GM18870 (cell line): ENCODE measurements around the gene OLR1.
"Not testable (repeated sequence)": the region's sequence is repeated elsewhere in the genome, so short reads cannot be mapped to it uniquely, and the experiment has no call there.

ENCODE experiments used
- ATAC-seq: cut with Tn5 transposase; IDR thresholded peaks from one replicate; pipeline ENCODE4 v1.9.1; 2021; ENCODE audit warnings: moderate library complexity; ENCODE audit not compliant: unreplicated experiment

The OLR1 gene

DNA sequence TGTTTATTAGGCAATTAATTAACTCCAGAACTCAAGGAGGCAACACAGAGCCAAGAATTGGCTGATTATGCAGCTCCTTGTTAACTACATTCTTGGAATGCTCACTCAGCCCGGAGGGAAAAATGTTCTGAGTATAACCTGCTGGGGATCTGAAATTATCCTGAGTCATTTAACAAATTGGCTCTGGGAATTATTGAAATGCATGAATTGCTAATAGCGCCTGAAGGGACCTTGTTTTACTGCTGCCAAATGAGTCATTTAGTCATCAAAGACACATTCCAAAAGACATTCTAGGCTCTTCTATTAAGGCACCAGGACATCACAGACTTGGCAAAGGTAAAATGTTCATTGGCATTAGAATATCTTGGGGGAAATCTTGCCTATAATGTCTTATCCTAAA is 19.9 kb upstream of the OLR1 start:
- ATAC-seq = no peak

DNA sequence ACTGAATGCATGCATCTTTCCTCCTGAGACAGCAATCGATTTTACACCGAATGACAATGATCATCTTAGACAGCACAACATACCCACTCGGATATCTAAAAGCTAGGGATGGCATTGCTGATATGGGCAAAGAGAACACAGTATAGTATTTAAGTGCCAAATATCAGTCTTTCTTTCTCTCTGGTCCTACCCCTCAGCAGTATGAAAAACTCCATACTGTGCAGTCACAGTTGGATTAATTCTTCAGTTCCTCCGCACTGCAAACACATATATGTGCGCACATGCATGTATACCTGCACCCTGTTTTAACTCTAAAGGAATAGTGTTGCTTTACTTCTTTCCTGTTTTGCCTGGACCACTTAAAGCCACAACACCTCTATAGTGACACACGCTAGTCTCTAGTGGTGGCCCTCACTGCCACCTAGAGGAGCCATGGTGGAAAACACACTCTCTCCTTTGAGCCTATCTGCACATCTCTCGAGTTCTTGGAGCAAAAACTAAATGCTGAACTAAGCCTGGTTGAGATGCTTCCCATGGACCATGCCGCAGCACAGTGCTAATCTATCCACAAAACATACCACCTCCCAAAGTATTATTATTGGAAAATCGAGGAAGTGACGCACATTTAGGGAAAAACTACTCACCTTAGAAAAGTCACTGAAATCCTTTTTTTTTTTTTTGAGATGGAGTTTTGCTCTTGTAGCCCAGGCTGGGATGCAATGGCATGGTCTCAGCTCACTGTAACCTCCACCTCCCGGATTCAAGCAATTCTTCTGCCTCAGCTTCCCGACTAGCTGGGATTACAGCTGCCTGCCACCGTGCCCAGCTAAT is 18.8 kb upstream of the OLR1 start:
- ATAC-seq = peak; percentile 72

DNA sequence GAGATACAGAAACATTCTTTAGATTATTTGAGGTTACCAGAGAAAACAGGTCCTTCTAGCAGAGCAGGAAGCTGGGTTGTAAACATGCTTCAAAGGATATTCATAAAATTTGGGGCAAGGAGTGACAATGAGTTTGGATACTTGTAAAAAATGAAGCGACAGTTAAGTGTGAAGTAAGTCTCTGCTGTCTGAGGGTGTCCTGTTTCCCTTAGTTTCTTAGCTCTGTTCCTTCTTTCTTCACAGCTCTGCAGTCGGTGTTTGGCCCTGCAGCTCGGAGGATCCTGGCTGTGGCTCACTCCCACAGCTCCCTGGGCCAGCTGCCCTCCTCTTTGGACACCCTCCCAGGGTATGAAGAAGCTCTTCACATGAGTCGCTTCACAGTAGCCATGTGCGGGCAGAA is 17.7 kb upstream of the OLR1 start:
- ATAC-seq = no peak

DNA sequence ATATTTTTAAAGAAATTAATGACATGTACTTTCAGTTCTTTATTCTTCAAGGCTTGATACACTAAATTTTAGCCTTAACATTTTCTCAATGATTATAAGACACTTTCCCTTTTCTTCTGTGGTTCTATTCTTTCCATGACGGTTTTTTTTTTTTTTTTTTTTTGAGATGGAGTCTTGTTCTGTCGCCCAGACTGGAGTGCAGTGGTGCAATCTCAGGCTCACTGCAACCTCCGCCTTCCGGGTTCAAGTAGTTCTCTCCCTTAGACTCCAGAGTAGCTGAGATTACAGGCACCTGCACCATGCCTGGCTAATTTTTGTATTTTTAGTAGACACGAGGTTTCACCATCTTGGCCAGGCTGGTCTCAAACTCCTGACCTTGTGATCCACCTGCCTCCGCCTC is 15.0 kb upstream of the OLR1 start:
- not testable (repeated sequence) for ATAC-seq

- ATAC-seq = no peak
These were observed 14.4 kb upstream of the OLR1 start for GRCh38 chr12:10186299-10186698.

DNA sequence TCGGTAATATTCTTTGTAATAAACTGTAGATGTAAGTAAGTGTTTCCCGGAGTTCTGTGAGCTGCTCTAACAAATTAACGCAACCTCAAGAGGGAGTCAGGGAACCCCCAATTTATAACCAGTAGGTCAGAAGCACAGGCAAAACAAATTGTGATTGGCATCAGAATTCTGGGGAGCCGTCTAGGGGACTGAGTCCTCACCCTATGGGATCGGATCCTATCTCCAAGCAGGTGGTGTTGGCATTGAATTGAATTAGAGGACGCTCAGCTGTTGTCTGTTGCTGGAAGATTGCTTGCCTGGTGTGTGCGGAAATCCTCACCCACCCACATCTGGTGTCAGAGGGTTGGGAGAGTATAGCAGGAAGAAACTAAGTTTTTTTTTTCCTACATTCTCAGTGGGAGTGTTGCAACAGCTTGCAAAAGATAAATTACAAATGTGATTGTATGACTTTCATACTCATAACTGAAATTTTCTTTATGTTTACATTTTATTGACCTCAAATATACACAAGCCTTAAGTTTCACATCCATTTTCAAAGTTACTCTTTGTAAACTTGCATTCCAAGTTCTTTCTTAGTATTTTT is 12.4 kb upstream of the OLR1 start:
- ATAC-seq = no peak

DNA sequence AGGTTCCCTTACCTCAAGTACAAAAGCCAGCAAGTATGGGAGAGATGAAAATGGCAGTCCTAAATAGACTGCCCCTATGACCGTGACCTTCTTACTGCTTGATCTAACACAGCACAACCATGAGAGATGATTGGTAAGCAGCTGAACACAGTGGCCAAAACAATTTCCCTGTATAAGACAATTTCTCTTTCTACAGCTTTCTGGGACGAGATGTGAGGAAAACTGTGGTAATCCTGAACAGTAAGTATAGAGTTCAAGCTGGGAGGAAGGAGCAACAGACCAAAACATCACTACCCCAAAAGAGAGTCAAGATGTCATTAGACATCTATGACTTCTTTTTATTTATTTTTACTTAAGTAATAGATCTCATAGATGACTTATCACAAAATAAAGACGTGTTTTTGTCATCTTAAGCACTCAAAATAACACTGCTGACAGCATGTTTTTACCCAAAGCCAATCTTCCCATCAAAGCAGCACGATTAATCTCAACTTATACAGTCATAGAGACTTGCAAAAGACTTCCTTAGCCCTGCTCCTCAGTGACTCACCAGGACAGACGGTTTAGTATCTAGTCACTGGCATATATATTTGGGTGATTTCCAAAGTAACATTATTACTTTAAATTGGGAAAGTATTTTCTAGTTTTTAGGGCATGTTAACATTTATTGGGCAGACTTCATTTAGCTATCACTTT is 10.6 kb upstream of the OLR1 start:
- ATAC-seq = no peak

GRCh38 chr12:10179776-10180181 is 7.8 kb upstream of the OLR1 start:
- no peak for ATAC-seq

DNA sequence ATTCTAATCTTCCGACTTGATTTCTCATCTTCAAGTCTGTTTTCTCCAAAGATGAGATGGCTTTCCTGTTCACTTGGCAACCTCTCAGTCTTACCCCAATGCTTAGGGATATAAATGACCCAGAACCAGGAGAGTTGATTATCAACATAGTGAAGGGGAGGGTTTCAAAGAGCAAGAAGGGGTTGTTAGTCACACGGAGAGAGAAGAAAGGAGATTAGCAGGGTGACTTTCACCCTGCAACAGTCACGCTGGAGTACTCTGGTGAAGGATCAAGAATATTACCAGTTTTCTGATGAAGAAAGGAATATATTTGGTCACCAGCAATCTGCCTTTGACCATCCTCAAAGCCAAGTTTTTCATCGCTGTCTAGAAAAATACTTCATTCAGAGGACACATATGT is 6.9 kb upstream of the OLR1 start, which contains the start of gene TMEM52B:
Gene TMEM52B, plus strand, starts transcription at position 212 of the 400 bp plus-strand sequence. CDS start 543 bp downstream, outside the sequence.
- ATAC-seq = no peak

- no peak for ATAC-seq
These were observed 4.1 kb upstream of the OLR1 start for GRCh38 chr12:10175846-10176636.

GRCh38 chr12:10174986-10175614 is 3.2 kb upstream of the OLR1 start:
- no peak for ATAC-seq

DNA sequence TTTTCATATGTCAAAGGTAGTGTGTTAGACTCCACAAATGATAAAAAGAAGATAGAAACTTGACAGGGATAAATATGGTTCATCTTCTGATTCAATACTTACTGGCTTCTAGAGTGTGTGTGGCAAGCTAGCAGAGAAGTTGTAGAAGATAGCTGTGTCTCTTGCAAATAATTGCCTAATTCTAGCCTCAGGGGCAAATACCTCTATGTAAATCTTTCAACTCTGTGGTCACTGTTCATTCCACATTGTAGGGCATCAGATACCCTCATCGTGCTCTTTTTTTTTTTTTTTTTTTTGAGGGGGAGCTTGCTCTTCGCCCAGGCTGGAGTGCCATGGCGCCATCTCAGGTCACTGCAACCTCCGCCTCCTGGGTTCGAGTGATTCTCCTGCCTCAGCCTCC is 1.7 kb downstream of the OLR1 start:
- ATAC-seq = no peak

GRCh38 chr12:10169104-10169503 is 2.8 kb downstream of the OLR1 start:
- no peak for ATAC-seq

DNA sequence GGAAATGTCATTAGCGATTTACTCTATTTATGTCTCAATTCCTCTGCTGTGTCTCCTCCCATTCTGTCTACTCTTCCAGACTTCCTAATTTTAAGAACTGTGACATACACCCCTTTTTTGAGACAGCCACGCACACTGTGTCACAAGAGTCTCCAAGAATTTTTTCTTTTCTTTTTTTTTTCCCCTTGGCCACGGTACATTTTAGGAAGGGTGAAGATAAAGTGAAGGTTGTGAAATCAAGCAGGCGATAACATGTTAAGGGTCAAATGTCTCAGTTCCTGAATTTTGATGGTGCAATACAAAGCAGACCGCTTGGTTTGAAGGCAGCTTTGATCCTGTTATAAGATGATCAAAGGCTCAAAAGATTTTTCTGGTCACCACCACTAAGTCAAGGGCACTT is 4.3 kb downstream of the OLR1 start:
- ATAC-seq = no peak

DNA sequence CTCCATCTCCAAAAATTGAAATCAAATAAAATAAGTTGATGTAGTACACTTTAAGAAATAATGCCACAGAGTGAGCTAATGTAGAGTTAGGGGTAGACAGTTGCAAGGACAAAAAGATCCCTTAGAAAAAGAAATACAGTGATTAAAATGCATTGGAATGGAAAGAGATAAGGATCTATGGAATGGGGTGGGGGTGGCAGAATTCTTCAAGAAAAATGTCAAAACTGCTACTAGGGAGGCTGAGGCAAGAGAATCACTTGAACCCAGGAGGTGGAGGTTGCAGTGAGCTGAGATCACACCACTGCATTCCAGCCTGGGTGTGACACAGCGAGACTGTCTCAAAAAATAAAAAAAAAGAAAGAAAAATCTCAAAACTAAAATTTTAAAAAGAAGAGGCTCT is 6.5 kb downstream of the OLR1 start:
- no peak for ATAC-seq

GRCh38 chr12:10163084-10163483 is 8.8 kb downstream of the OLR1 start:
- ATAC-seq = no peak

DNA sequence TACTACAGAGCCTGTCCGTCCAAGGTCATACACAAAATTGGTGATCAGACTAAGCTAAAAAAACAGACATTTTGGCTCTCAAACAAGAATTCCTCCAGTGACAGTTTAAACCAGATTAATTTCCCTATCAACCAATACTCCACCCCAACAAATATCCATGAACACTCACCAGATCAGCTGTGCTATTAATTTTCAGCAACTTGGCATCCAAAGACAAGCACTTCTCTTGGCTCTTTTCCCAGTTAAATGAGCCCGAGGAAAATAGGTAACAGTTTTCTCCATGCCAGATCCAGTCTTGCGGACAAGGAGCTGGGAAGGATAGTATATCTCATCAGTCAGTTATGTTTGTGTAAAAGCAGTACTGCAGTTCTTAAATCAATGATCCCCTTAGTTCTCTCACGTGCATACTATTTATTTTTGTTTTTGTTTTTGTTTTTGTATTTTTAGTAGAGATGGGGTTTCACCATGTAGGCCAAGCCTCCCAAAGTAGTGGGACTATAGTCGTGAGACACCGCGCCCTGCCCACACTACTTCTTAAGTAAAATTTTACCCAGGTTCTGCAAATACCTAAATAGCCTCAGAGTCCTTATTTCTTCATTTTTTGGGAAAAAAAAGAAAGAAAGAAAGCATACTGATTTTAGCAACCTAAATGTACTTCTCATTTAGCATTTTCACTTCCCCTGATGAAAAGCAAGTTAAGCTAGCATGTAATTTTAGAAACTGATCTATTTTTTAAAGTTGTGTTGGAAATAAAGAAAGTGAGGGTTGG is 11.1 kb downstream of the OLR1 start:
- no peak for ATAC-seq

GRCh38 chr12:10159280-10159679 is 12.7 kb downstream of the OLR1 start:
- no peak for ATAC-seq

DNA sequence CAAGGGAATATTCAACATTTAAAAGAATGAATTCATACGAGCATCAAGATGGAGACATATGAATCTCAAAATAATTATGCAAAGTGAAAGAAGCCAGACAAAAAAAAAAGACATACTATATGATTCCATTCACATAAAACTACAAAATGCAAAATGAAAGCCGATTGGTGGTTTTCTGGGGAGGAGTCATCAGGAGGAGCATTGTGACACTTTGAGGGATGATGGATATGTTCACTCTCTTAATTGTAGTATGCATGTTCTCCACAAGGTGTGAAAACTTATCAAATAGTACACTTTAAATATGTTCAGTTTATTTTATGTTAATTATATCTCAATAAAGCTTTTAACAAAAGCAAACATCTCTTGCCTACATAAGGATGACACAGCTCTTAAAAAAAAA is 13.5 kb downstream of the OLR1 start:
- no peak for ATAC-seq

DNA sequence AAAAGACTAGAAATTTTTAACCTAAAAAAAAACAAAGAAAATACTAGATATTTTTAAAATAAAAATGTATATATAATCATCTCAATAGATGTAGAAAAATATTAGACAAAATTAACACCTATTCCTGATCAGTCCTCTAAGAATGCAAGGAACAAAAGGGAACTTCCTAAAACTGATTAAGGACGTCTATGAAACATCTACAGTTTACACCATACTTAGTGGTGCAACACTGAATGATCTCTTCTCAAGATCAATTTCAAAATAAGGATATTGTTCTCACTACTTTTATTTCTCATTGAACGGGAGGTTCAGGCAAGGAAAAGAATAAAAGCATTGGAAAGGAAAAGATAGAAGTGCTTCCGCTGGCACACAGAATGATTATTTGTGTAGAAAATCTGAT is 16.0 kb downstream of the OLR1 start:
- ATAC-seq = no peak
